Muscle of leg (tissue), 11 donors: Measurements from ENCODE around the gene SPEM1. TPM values are rescaled to one million over a fixed set of nuclear protein-coding genes. Genes with fewer than 3 reads are reported as not detected.

Source experiments
- DNase-seq: peaks from one replicate; pipeline ENCODE4 v3.0.0; 2013
- H3K27ac ChIP-seq: one replicate; pipeline ENCODE4 v1.5.1; 2013; ENCODE audit warnings: mild to moderate bottlenecking, low read length, control low read depth
- H3K27me3 ChIP-seq: one replicate; pipeline ENCODE4 v1.6.1; 2013; ENCODE audit warnings: low read length; ENCODE audit not compliant: control insufficient read depth, insufficient read depth
- H3K36me3 ChIP-seq: one replicate; pipeline ENCODE4 v1.6.1; 2013; ENCODE audit warnings: low read length; ENCODE audit not compliant: control insufficient read depth, insufficient read depth
- H3K4me1 ChIP-seq: one replicate; pipeline ENCODE4 v1.6.1; 2013; ENCODE audit warnings: low read length; ENCODE audit not compliant: control insufficient read depth, insufficient read depth
- H3K4me3 ChIP-seq: one replicate; pipeline ENCODE4 v1.5.1; 2013; ENCODE audit warnings: low read length, control low read depth
- H3K9me3 ChIP-seq: replicated peaks from 2 replicates; pipeline ENCODE4 v1.6.1; 2013; ENCODE audit warnings: low read depth, low read length; ENCODE audit not compliant: control insufficient read depth
- WGBS: methylation state at CpG from one replicate; pipeline ENCODE4 v1.1.5; 2013; ENCODE audit warnings: missing lambda C conversion rate; ENCODE audit not compliant: insufficient coverage; 5-methylcytosine and 5-hydroxymethylcytosine counted together
- polyA plus RNA-seq, 8 donors: library from polyadenylated mRNA; unstranded; fragments of 120-200 nt; gene quantifications; one replicate each; pipeline versions ENCODE4 v1.2.1 to v1.2.3, GENCODE V29; 2013; ENCODE audit warnings: inconsistent platforms in 1 of 8, low replicate concordance in 1 of 8; ENCODE audit not compliant: insufficient read length in 8 of 8, insufficient read depth in 1 of 8
- total RNA-seq: library from RNA; stranded (reverse); fragments of 120-200 nt; gene quantifications from one replicate; pipeline ENCODE4 v1.2.4, GENCODE V29; 2013

Gene SPEM1
- total and polyA plus RNA-seq, 9 donors = not detected

- Histone ChIP-seq H3K36me3 (no peaks in the 10 kb centered on the region), H3K4me1 (peaks cover 26% of the 10 kb centered on the region), H3K27ac (peak overlapping the region; percentile 98), H3K9me3 (no peaks in the 10 kb centered on the region), H3K4me3 (peak overlapping the region; percentile 82), H3K27me3 (peaks cover 8% of the 10 kb centered on the region)
- 12% methylated on average over 9 of the region's 16 CpGs for WGBS
- no peak for DNase-seq
These were observed 16.9 kb upstream of the SPEM1 start for GRCh38 chr17:7403043-7403726.

- no peak for DNase-seq
- H3K4me1 ChIP-seq = peaks cover 26% of the 10 kb centered on the region
- H3K9me3 ChIP-seq = no peaks in the 10 kb centered on the region
- WGBS = 0% methylated on average over 11 of the region's 13 CpGs
- H3K27me3 ChIP-seq = peaks cover 8% of the 10 kb centered on the region
- H3K4me3 ChIP-seq = peak overlapping the region; percentile 82
- peak overlapping the region; percentile 98 for H3K27ac ChIP-seq
- peaks cover 3% of the 10 kb centered on the region for H3K36me3 ChIP-seq
These were observed 16.5 kb upstream of the SPEM1 start for GRCh38 chr17:7403727-7403976.

GRCh38 chr17:7403977-7404736, 16.0 kb upstream of the SPEM1 start, which contains the start of gene TMEM256:
Gene TMEM256 (minus strand): TSS chr17:7404097. CDS start chr17:7404084, 13 bp downstream.
- H3K27ac ChIP-seq = peak within 1 kb of the TSS; percentile 98
- H3K36me3 ChIP-seq = peaks cover 4% of the 10 kb centered on the region
- peak within 1 kb of the TSS; percentile 82 for H3K4me3 ChIP-seq
- H3K9me3 ChIP-seq = no peaks in the 10 kb centered on the region
- WGBS = 0% methylated on average over 40 of the region's 49 CpGs
- peak; percentile 100 for DNase-seq
- peaks cover 8% of the 10 kb centered on the region for H3K27me3 ChIP-seq
- H3K4me1 ChIP-seq = peaks cover 26% of the 10 kb centered on the region

- Histone ChIP-seq H3K27me3 (peaks cover 8% of the 10 kb centered on the region), H3K4me1 (peaks cover 26% of the 10 kb centered on the region), H3K9me3 (no peaks in the 10 kb centered on the region), H3K27ac (peak overlapping the region; percentile 98), H3K36me3 (peaks cover 11% of the 10 kb centered on the region), H3K4me3 (peak overlapping the region; percentile 82)
- WGBS = under 1% methylated on average over 54 of the region's 65 CpGs
- no peak for DNase-seq
These were observed 15.3 kb upstream of the SPEM1 start for GRCh38 chr17:7404737-7405349.

- H3K9me3 ChIP-seq = no peaks in the 10 kb centered on the region
- H3K4me1 ChIP-seq = peaks cover 26% of the 10 kb centered on the region
- peaks cover 8% of the 10 kb centered on the region for H3K27me3 ChIP-seq
- peak; percentile 68 for DNase-seq
- WGBS = 6% methylated on average over 19 of the region's 38 CpGs
- peaks cover 15% of the 10 kb centered on the region for H3K36me3 ChIP-seq
- peak overlapping the region; percentile 98 for H3K27ac ChIP-seq
- peak overlapping the region; percentile 82 for H3K4me3 ChIP-seq
These were observed 14.5 kb upstream of the SPEM1 start for GRCh38 chr17:7405350-7406234.

- Histone ChIP-seq H3K4me3 (peak overlapping the region; percentile 82), H3K36me3 (peaks cover 18% of the 10 kb centered on the region), H3K27me3 (peaks cover 8% of the 10 kb centered on the region), H3K9me3 (no peaks in the 10 kb centered on the region), H3K4me1 (peaks cover 26% of the 10 kb centered on the region), H3K27ac (peak overlapping the region; percentile 98)
- WGBS = 39% methylated on average over 3 of the region's 12 CpGs
- no peak for DNase-seq
These were observed 13.8 kb upstream of the SPEM1 start for GRCh38 chr17:7406235-7406825.

- H3K4me3 ChIP-seq = no peak overlapping the region
- H3K4me1 ChIP-seq = peaks cover 26% of the 10 kb centered on the region
- H3K27ac ChIP-seq = no peak overlapping the region
- no CpG with 5 or more reads among the region's 13 CpGs for WGBS
- no peaks in the 10 kb centered on the region for H3K9me3 ChIP-seq
- H3K36me3 ChIP-seq = peaks cover 18% of the 10 kb centered on the region
- DNase-seq = no peak
- peaks cover 8% of the 10 kb centered on the region for H3K27me3 ChIP-seq
These were observed 13.0 kb upstream of the SPEM1 start for GRCh38 chr17:7407082-7407481.

- H3K9me3 ChIP-seq = no peaks in the 10 kb centered on the region
- H3K27me3 ChIP-seq = peaks cover 8% of the 10 kb centered on the region
- no peak within 1 kb of the TSS for H3K27ac ChIP-seq
- H3K4me1 ChIP-seq = peaks cover 25% of the 10 kb centered on the region
- H3K4me3 ChIP-seq = no peak within 1 kb of the TSS
- DNase-seq = no peak
- 48% methylated on average over 3 of the region's 12 CpGs for WGBS
- peaks cover 18% of the 10 kb centered on the region for H3K36me3 ChIP-seq
These were observed 12.5 kb upstream of the SPEM1 start, which contains the start of gene NLGN2 for GRCh38 chr17:7407485-7408251. Gene NLGN2 (plus strand): TSS chr17:7407845. CDS start chr17:7408256, 411 bp downstream.

- peaks cover 19% of the 10 kb centered on the region for H3K4me1 ChIP-seq
- no peak overlapping the region for H3K27ac ChIP-seq
- H3K27me3 ChIP-seq = peaks cover 8% of the 10 kb centered on the region
- no peaks in the 10 kb centered on the region for H3K9me3 ChIP-seq
- H3K4me3 ChIP-seq = no peak overlapping the region
- DNase-seq = no peak
- peaks cover 18% of the 10 kb centered on the region for H3K36me3 ChIP-seq
- WGBS = 62% methylated on average over 55 of the region's 58 CpGs
These were observed 11.8 kb upstream of the SPEM1 start for GRCh38 chr17:7408252-7408727.
